Middle frontal gyrus (tissue), 1 donor: Measurements from ENCODE around the gene LGSN.
"Not testable (repeated sequence)": the region's sequence is repeated elsewhere in the genome, so short reads cannot be mapped to it uniquely, and the experiment has no call there.

ENCODE experiments used
- DNase-seq: peaks from one replicate; pipeline ENCODE4 v3.0.0-alpha.2; 2015; ENCODE audit warnings: low spot score; ENCODE audit errors: extremely low spot score

Gene LGSN

GRCh38 chr6:63306420-63306819 lies 13.4 kb downstream of the LGSN start:
- no peak for DNase-seq

DNA sequence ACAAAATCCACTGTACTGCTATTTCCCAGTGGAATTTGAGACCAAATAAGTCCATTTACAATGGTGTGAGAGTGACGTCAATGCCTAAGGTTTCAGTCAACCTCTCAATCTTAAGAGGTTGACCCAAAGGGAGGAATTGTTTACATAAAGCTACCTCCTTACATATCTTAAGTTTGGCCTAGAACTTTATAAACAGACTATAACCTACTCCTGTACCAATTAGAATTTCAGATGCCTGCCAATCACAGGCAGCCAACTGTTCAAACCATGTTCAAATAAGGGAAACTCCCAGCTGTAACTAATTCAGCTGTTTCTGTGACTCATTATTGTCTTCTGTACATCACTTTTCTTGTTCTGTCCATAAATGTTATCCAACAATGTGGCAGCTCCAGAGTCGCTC lies 14.5 kb downstream of the LGSN start:
- DNase-seq = no peak

GRCh38 chr6:63303476-63303875 lies 16.3 kb downstream of the LGSN start:
- DNase-seq = no peak

DNA sequence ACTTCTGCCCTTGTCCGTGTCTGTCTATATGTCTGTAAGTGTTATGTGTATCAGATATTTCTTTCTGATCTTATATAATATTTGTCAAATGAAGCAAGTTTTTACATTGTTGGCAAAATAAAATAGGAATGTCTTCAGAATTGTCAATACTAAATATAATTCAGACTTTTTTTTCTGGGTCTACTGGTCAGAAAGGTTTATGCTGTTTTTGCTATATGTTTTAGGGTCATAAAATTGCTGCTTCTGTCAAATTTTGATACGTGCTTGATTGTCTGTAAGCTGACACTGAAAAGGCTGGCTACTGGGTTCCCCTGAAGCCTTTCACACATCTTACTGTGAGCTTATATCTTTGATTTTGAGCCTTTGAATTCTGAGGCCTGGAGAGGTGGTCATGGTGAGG lies 20.1 kb downstream of the LGSN start:
- DNase-seq = no peak

- DNase-seq = no peak
Measured at GRCh38 chr6:63295553-63296194, 24.1 kb downstream of the LGSN start.

- no peak for DNase-seq
Measured at GRCh38 chr6:63290492-63291058, 29.2 kb downstream of the LGSN start.

DNA sequence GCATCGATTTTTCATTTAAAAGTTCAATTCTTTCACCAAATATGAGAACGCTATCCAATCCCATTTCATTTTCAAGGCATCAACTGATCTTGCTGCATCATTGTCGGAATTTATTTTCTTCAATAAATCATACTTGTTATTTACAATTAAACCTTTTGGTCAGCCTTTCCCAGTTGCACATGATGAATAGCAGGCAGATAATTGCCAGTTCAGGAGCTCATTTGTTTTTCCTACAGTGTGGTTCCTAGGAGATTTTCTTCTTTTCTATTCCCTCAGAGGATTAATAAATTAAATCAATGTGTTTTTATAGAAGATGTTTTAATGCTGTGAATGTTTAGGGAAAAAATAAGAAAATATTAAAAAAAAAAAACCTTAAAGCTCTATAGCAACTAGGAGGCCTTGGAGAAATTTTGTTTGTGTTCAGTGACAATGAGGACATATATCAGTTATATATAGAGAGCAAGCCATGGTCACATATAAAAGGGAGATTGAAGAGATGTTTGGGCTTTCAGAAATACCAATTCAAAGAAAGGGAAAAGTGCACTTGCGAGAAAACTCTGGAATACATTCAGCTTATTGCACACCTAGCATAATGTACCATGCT lies 30.4 kb downstream of the LGSN start:
- no peak for DNase-seq

- DNase-seq = no peak
Measured at GRCh38 chr6:63280639-63281180, 39.1 kb downstream of the LGSN start.

GRCh38 chr6:63278916-63279315 lies 40.9 kb downstream of the LGSN start:
- no peak for DNase-seq

GRCh38 chr6:63275953-63276352 lies 43.8 kb downstream of the LGSN start:
- DNase-seq = no peak

DNA sequence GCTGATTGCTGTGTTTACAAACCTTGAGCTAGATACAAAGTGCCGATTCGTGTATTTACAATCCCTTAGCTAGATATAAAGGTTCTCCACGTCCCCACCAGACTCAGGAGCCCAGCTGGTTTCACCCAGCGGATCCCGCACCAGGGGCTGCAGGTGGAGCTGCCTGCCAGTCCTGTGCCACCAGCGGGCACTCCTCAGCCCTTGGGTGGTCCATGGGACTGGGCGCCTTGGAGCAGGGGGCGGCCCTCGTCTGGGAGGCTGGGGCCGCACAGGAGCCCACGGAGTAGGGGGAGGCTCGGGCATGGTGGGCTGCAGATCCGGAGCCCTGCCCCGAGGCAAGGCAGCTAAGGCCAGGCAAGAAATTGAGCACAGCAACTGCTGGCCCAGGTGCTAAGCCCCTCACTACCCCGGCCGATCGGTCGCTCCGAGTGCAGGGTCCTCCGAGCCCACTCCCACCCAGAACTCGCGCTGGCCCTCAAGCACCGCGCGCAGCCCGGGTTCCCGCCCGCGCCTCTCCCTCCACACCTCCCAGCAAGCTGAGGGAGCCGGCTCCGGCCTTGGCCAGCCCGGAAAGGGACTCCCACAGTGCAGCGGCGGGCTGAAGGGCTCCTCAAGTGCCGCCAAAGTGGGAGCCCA lies 44.9 kb downstream of the LGSN start:
- not testable (repeated sequence) for DNase-seq

- DNase-seq = no peak
Measured at GRCh38 chr6:63272397-63272796, 47.4 kb downstream of the LGSN start.

DNA sequence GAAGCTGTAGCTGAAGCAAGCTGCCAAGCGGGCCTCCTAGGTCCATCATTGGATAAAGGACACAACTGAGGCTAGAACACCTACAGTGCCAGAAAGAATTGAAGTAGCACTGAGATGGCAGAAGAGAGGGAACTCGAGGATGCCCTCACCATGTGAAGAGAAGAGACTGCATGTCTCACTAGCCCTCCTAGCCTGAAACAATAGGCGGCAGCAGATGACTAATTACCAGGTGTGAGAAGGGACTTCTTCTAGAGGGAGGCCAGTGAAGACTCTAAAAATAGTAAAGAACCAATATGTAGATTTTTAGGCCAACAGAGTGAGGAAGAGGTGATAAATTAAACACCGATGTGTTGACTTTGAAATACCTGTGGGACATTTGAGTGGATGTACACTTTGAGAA lies 50.3 kb downstream of the LGSN start:
- no peak for DNase-seq

GRCh38 chr6:63268574-63268973 lies 51.2 kb downstream of the LGSN start:
- DNase-seq = no peak

DNA sequence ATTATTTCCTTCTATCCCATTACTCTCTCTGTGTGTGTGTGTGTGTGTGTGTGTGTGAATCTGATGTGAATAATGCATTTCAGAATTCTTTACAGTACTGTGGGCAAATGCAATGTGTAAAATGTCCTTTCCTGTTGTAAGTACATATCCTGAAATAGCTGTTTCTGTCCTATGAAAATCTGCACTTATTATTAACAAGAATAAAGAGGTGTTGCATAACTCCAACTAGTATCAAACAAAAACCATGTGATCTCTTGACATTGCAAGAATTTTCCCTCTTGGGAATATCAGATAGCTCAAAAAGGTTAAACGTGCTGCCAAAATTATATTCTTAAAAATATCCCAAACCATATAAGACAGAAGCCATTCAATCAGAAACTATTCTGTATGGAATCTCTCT lies 52.0 kb downstream of the LGSN start:
- DNase-seq = no peak

GRCh38 chr6:63267046-63267445 lies 52.7 kb downstream of the LGSN start:
- DNase-seq = no peak

GRCh38 chr6:63263444-63263843 lies 56.3 kb downstream of the LGSN start:
- no peak for DNase-seq

DNA sequence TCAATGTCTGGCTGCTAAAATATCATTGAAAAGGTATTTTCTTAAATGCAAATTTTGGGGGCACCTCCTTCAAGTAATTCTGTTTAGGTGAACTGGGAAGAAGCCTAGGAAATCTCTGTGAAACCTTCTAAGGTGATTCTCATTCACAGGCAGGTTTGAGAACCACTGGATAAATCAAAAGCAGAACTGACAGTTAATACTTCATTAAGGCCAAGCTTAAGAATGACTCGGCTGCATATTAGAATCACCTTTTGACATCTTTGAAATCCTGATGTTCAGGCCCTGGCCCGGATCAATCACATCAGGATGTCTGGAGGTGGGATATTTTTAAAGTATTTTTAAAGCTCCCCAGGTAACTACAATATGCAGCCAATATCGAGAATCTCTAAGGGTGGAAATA lies 58.0 kb downstream of the LGSN start:
- DNase-seq = no peak

DNA sequence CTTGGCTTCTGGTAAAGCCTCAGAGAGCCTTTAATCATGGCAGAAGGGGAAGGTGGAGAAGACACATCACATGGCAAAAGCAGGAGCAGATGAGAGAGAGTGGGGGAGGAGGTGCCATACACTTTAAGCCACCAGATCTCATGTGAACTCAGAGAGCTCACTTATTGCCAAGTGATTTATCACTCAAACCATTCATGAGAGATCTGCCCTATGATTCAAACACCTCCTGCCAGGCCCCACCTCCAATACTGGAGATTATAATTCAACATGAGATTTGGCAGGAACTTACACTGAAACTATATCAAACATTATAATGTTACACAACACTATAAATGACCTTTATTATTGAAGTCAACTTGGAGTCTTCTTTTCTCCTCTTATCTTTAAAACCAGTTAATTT lies 60.6 kb downstream of the LGSN start:
- no peak for DNase-seq

- no peak for DNase-seq
Measured at GRCh38 chr6:63249875-63250482, 69.8 kb downstream of the LGSN start.

DNA sequence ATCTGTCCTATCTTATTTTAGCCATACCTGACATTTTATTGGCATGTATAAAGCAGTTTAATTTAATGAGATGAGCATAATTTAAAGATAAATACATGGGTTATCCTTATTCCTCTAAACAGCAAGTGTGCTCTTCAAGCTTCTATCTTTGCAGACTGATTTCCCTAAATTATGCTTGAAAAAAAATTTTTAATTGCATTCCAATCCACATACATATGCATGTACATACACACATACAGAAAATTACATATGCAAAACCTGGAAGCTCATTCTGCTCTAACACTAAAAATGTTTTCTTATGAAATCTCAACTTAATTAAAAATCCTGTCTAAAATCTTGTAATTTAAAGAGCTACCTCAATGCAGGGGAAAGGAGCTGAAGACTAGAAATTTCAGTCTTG lies 73.2 kb downstream of the LGSN start:
- no peak for DNase-seq

DNA sequence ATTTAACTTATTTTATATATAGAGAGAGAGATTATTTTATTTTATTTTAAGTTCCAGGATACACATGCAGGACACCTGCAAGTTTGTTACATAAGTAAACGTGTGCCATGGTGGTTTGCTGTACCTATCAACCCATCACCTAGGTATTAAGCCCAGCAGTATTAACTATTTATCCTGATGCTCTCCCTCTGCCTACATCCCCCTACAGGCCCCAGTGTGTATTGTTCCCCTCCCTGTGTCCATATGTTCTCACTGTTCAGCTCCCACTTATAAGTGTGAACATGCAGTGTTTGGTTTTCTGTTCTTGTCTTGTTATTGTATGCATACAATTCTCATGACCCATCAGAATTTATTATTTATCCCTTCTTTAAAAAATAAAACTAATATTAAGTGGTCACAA lies 73.9 kb downstream of the LGSN start:
- DNase-seq = no peak
